Fibroblast of lung (primary cell): ENCODE measurements around the gene EGLN2. TPM values are rescaled to one million over a fixed set of nuclear protein-coding genes. Genes with fewer than 3 reads are reported as not detected.

Experiments used
- DNase-seq, 2 donors: peaks; one replicate each; pipeline versions ENCODE4 v3.0.0 to v3.0.0-alpha.2; 2010; ENCODE audit warnings: low read depth in 2 of 2
- H2AFZ ChIP-seq: 2 replicates; pipeline ENCODE4 v1.5.1; 2012; ENCODE audit warnings: low read length, control low read depth, inconsistent platforms
- H3K27ac ChIP-seq: 2 replicates; pipeline ENCODE4 v1.5.1; 2011; ENCODE audit warnings: low read length, control low read depth; ENCODE audit not compliant: insufficient read depth
- H3K27me3 ChIP-seq: 2 replicates; pipeline ENCODE4 v1.5.1; 2011; ENCODE audit warnings: mild to moderate bottlenecking, low read length; ENCODE audit not compliant: control insufficient read depth, insufficient read depth
- H3K36me3 ChIP-seq: 2 replicates; pipeline ENCODE4 v1.5.1; 2011; ENCODE audit warnings: low read length; ENCODE audit not compliant: control insufficient read depth, insufficient read depth
- H3K4me1 ChIP-seq: 2 replicates; pipeline ENCODE4 v1.5.1; 2011; ENCODE audit warnings: low read length; ENCODE audit not compliant: control insufficient read depth, insufficient read depth; ENCODE audit errors: extremely low read depth
- H3K4me2 ChIP-seq: 2 replicates; pipeline ENCODE4 v1.5.1; 2011; ENCODE audit warnings: low read length, control low read depth; ENCODE audit not compliant: insufficient read depth; ENCODE audit errors: extremely low read depth
- H3K4me3 ChIP-seq, 4 experiments: fragments of 200-600 bp in 1 of 4; sonication (generic) in 1 of 4; replicated peaks in 1 of 4; 2 replicates each; pipeline ENCODE4 v1.5.1; 2011 to 2016; ENCODE audit warnings: low read length in 4 of 4, low read depth in 3 of 4, mild to moderate bottlenecking in 3 of 4, control low read depth in 2 of 4, inconsistent platforms in 1 of 4, mixed read lengths in 1 of 4; ENCODE audit not compliant: insufficient read depth in 1 of 4; ENCODE audit errors: control extremely low read depth in 1 of 4
- H3K79me2 ChIP-seq: 2 replicates; pipeline ENCODE4 v1.5.1; 2012; ENCODE audit warnings: mild to moderate bottlenecking, low read length, inconsistent platforms; ENCODE audit not compliant: control insufficient read depth, insufficient read depth
- H3K9ac ChIP-seq: 2 replicates; pipeline ENCODE4 v1.5.1; 2011; ENCODE audit warnings: mild to moderate bottlenecking, low read length, control low read depth; ENCODE audit not compliant: insufficient read depth
- H3K9me3 ChIP-seq: 2 replicates; pipeline ENCODE4 v1.5.1; 2012; ENCODE audit warnings: low read depth, low read length; ENCODE audit not compliant: control insufficient read depth, insufficient read depth
- H4K20me1 ChIP-seq: 2 replicates; pipeline ENCODE4 v1.5.1; 2011; ENCODE audit warnings: low read length; ENCODE audit not compliant: control insufficient read depth, insufficient read depth; ENCODE audit errors: extremely low read depth
- EZH2 ChIP-seq: IDR thresholded peaks from 2 replicates; pipeline ENCODE4 v1.5.1; 2012; ENCODE audit warnings: low read length, control low read depth, mild to moderate bottlenecking; ENCODE audit errors: missing control alignments
- polyA plus RNA-seq, 2 donors: library from polyadenylated mRNA; depleted of rRNA in 1 of 2; stranded (reverse) in 1 of 2; unstranded in 1 of 2; fragments of >200 nt; gene quantifications; 2 replicates each; pipeline ENCODE4 v1.2.1, GENCODE V29; 2011 to 2012; ENCODE audit warnings: missing spikeins in 1 of 2
- total RNA-seq: library from RNA; depleted of rRNA; stranded (reverse); fragments of >200 nt; gene quantifications from 2 replicates; pipeline ENCODE4 v1.2.1, GENCODE V29; 2014
- TF ChIP-seq, protein P1 (sequence below), 2 donors: IDR thresholded peaks in 1 of 2; conservative IDR thresholded peaks in 1 of 2; 1 replicate in 1 of 2; 2 replicates in 1 of 2; pipeline ENCODE4 v1.5.1; 2011 to 2012; ENCODE audit warnings: low read length in 2 of 2, control low read depth in 1 of 2, inconsistent platforms in 1 of 2, low read depth in 1 of 2, mild to moderate bottlenecking in 1 of 2

Gene EGLN2
- total and polyA plus RNA-seq, 2 donors (not counting 1 experiment from before 2014, with no cell fraction given) = 27.3 to 106 TPM

DNA sequence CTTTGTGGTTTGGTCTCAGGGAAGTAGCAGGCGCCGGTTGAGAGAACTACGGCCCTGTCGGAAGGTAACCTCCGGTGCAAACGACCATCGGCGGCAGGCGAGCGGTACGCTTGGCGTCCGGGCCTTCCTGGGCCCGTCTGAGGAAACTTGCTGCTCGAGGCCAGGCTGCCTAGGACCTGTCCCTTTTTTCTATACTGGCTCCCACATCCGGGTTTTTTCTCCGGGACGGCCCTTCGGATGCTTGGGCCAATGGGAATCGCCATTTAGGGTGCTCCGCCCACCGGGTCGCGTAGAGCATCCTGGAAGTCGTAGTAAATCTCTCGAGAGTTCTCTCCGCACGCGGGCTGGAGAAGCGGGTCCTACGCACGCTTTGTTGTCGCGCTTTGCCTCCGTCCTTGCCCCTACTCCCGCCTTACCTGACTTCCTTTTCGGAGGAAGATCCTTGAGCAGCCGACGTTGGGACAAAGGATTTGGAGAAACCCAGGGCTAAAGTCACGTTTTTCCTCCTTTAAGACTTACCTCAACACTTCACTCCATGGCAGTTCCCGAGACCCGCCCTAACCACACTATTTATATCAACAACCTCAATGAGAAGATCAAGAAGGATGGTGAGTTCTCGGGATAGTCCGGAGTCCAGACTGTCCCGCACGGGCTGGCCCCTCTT lies 48.0 kb upstream of the EGLN2 start, which contains the start of gene SNRPA:
Gene SNRPA, plus strand, starts transcription at position 330 of the 664 bp plus-strand sequence. Its CDS starts 206 bp downstream, at position 536.
- peak within 1 kb of the TSS; percentile 94 for H3K4me2 ChIP-seq
- no peak for TF ChIP-seq EZH2
- TF ChIP-seq, protein P1, sequence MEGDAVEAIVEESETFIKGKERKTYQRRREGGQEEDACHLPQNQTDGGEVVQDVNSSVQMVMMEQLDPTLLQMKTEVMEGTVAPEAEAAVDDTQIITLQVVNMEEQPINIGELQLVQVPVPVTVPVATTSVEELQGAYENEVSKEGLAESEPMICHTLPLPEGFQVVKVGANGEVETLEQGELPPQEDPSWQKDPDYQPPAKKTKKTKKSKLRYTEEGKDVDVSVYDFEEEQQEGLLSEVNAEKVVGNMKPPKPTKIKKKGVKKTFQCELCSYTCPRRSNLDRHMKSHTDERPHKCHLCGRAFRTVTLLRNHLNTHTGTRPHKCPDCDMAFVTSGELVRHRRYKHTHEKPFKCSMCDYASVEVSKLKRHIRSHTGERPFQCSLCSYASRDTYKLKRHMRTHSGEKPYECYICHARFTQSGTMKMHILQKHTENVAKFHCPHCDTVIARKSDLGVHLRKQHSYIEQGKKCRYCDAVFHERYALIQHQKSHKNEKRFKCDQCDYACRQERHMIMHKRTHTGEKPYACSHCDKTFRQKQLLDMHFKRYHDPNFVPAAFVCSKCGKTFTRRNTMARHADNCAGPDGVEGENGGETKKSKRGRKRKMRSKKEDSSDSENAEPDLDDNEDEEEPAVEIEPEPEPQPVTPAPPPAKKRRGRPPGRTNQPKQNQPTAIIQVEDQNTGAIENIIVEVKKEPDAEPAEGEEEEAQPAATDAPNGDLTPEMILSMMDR (conservative IDR thresholded peaks at IDR 0.05 in 1 of 2, IDR thresholded peaks at IDR 0.05 in 1 of 2; ENCODE audit: low read depth in 1 of 2, low read length in 2 of 2) = no peak
- no peaks in the 10 kb centered on the region for H3K9me3 ChIP-seq
- peak within 1 kb of the TSS; percentile 70 to 90 (median 77) for H3K4me3 ChIP-seq
- peaks cover 6% of the 10 kb centered on the region for H3K4me1 ChIP-seq
- no peaks in the 10 kb centered on the region for H3K27me3 ChIP-seq
- H3K9ac ChIP-seq = peak within 1 kb of the TSS; percentile 91
- H4K20me1 ChIP-seq = no peaks in the 10 kb centered on the region
- H3K27ac ChIP-seq = peak within 1 kb of the TSS; percentile 84
- H3K36me3 ChIP-seq = peaks cover 8% of the 10 kb centered on the region
- peak; percentile 96 to 98 for DNase-seq
- H2AFZ ChIP-seq = peak within 1 kb of the TSS; percentile 79
- peaks cover 43% of the 10 kb centered on the region for H3K79me2 ChIP-seq

DNA sequence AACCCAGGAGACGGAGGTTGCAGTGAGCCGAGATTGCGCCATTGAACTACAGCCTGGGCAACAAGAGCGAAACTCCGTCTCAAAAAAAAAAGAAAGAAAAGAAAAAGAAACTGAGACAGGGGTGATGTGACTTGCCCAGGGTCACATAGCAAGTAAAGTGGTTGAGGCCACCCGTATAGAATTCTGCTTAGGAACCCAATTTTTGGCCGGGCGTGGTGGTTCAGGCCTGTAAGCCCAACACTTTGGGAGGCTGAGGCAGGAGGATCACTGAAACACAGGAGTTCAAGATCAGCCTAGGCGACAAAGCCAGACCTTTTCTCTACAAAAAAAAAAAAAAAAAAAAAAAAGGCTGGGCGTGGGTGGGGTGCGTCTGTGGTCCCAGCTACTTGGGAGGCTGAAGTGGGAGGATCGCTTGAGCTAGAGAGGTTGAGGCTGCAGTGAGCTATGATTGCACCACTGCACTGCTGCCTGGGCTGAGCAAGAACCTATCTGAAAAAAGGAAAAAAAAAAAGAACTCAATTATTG lies 46.7 kb upstream of the EGLN2 start:
- H2AFZ ChIP-seq = no peak overlapping the region
- no peak overlapping the region for H3K27ac ChIP-seq
- H3K4me1 ChIP-seq = peaks cover 6% of the 10 kb centered on the region
- TF ChIP-seq EZH2 = no peak
- TF ChIP-seq, protein P1 (conservative IDR thresholded peaks at IDR 0.05 in 1 of 2, IDR thresholded peaks at IDR 0.05 in 1 of 2; ENCODE audit: low read depth in 1 of 2, low read length in 2 of 2) = no peak
- peaks cover 9% of the 10 kb centered on the region for H3K36me3 ChIP-seq
- no peaks in the 10 kb centered on the region for H3K9me3 ChIP-seq
- no peaks in the 10 kb centered on the region for H4K20me1 ChIP-seq
- peaks cover 56% of the 10 kb centered on the region for H3K79me2 ChIP-seq
- peak overlapping the region; percentile 70 to 90 (median 74) for H3K4me3 ChIP-seq
- peak overlapping the region; percentile 72 for H3K4me2 ChIP-seq
- H3K27me3 ChIP-seq = no peaks in the 10 kb centered on the region
- DNase-seq = no peak
- no peak overlapping the region for H3K9ac ChIP-seq

DNA sequence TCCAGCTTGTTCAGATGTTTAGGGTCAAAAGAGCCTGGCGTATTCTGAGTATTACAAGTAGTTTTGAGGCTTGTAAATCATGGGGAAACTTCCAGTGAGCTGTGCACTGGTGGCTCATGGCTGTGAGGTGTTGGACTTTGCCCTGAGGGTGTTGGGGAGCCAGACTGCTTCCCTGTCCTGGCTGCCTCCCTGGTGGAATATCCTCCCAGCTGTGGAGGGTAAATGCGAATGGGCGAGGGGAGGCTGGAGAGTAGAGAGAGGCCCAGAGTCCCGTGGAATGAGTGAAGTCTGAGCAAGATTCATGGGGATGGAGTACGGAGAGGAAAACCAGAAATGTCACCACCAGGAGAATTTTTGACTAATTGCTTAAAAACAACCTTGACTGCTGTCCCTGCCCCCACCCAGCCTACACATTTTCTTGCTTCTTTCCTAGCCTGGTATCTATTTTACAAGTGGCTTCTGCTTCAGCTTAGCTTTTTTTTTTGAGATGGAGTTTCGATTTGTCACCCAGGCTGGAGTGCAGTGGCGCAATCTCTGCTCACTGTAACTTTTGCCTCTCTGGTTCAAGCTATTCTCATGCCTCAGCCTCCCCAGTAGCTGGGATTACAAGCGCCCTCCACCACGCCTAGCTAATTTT lies 44.3 kb upstream of the EGLN2 start:
- H3K4me3 ChIP-seq = no peak overlapping the region
- H3K9ac ChIP-seq = no peak overlapping the region
- peak overlapping the region; percentile 35 for H3K27ac ChIP-seq

More for the DNA sequence above, 44.3 kb upstream of the EGLN2 start:
- TF ChIP-seq EZH2 = no peak
- TF ChIP-seq, protein P1 (conservative IDR thresholded peaks at IDR 0.05 in 1 of 2, IDR thresholded peaks at IDR 0.05 in 1 of 2; ENCODE audit: low read depth in 1 of 2, low read length in 2 of 2) = no peak
- Histone ChIP-seq H3K4me1 (peaks cover 5% of the 10 kb centered on the region), H2AFZ (no peak overlapping the region), H3K36me3 (peaks cover 22% of the 10 kb centered on the region), H4K20me1 (no peaks in the 10 kb centered on the region), H3K4me2 (peak overlapping the region; percentile 62), H3K79me2 (peaks cover 60% of the 10 kb centered on the region), H3K9me3 (no peaks in the 10 kb centered on the region), H3K27me3 (no peaks in the 10 kb centered on the region)
- DNase-seq = no peak
